ENCODE data around the gene KCNIP3. TPM values are rescaled to one million over a fixed set of nuclear protein-coding genes. Genes with fewer than 3 reads are reported as not detected.
A peak's percentile ranks its signal among the peaks of the same experiment; 100 is the strongest.

KCNIP3 gene
- total RNA-seq, 2 donors from 2014 or later: 1.5 to 2.3 TPM

DNA sequence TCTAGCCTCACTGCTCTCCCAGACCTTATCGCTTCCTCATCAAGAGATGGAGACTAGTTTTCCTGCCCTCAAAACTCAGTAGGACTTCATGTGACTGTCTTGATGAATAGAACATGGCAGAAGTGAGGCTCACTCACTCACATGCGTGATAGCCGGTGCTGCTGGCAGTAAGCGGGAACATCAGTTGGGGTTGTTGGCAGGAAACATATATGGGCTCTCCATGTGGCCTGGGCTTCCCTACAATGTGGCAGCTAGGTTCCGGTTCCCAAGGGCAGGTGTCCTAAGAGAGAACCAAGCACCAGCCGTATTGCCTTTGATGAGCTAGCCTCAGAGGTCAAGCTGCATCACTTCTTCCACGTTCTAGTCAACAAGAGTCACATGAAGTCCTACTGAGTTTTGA is 90.2 kb downstream of the KCNIP3 start:
- DNase-seq: peak; percentile 14
- TF ChIP-seq CTCF (IDR thresholded peaks at IDR 0.05): no peak
- no peak overlapping the region for H3K27ac ChIP-seq
- intact Hi-C loops (cut with DNase I): no loop called here
- H3K36me3 ChIP-seq: no peaks in the 10 kb centered on the region
- H3K4me1 ChIP-seq: peaks cover 6% of the 10 kb centered on the region
- H3K9me3 ChIP-seq: no peaks in the 10 kb centered on the region
- H3K9ac ChIP-seq (ENCODE audit: low read depth in 2 of 2, low read length in 2 of 2): no peak overlapping the region
- no peak overlapping the region for H3K4me3 ChIP-seq
- no peaks in the 10 kb centered on the region for H3K27me3 ChIP-seq

DNA sequence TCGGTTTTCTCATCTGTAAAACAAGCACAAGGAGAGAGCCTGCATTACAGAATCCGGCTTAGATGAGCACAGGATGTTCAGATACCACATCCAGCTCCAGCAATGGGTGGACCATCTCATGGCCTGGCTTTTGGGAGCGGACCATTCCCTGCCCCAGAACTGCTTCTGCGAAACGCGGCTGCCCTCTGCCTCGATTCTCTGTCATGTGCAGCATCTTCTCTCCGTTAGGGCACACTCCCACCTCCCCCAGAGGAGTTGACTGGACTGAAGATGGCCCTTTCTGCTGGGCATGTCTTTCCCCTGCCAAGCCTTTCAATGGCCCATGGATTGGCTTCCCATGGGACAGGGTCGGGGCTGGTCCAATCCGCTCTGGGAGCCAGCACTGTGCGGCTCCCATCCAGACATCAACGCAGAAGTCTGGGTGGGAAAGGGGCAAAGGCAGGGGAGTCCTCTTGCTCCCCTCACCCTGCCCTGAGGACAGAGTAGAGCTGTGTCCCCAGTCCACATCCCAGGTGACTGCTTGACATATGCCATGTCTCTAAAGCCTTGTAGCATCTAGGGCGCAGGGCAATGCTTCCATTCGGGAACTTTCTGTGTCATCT is 91.0 kb downstream of the KCNIP3 start:
- no peaks in the 10 kb centered on the region for H3K27me3 ChIP-seq
- TF ChIP-seq CTCF (IDR thresholded peaks at IDR 0.05): no peak
- H3K9me3 ChIP-seq: no peaks in the 10 kb centered on the region
- no peak overlapping the region for H3K9ac ChIP-seq (ENCODE audit: low read depth in 2 of 2, low read length in 2 of 2)
- DNase-seq: peak; percentile 15
- H3K4me3 ChIP-seq: no peak overlapping the region
- no peaks in the 10 kb centered on the region for H3K36me3 ChIP-seq
- intact Hi-C loops (cut with DNase I): no loop called here
- H3K27ac ChIP-seq: no peak overlapping the region
- peaks cover 6% of the 10 kb centered on the region for H3K4me1 ChIP-seq

DNA sequence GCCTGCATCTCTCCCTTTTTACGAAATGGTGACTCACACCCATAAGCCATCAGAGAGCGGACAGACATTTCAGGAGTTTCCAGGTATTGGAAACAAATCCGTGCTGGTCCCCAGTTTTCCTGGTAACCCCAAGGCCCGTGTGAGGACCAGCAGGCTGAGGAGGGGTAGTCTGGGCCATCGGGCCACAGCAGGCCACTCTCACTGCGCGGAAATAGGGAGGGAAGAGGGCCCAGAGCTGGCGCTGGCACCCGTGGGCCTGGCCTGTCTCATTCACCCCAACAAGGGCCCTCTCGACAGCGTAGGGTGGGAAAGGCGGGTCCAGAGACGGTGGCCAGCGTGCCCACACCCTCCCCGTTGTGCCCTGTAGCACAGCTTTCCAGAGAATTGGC is 91.7 kb downstream of the KCNIP3 start:
- peaks cover 6% of the 10 kb centered on the region for H3K4me1 ChIP-seq
- no peak overlapping the region for H3K27ac ChIP-seq
- intact Hi-C loops (cut with DNase I): no loop called here
- DNase-seq: no peak
- no peaks in the 10 kb centered on the region for H3K9me3 ChIP-seq
- H3K27me3 ChIP-seq: no peaks in the 10 kb centered on the region
- H3K9ac ChIP-seq (ENCODE audit: low read depth in 2 of 2, low read length in 2 of 2): no peak overlapping the region
- no peaks in the 10 kb centered on the region for H3K36me3 ChIP-seq
- no peak for TF ChIP-seq CTCF (IDR thresholded peaks at IDR 0.05)
- no peak overlapping the region for H3K4me3 ChIP-seq

DNA sequence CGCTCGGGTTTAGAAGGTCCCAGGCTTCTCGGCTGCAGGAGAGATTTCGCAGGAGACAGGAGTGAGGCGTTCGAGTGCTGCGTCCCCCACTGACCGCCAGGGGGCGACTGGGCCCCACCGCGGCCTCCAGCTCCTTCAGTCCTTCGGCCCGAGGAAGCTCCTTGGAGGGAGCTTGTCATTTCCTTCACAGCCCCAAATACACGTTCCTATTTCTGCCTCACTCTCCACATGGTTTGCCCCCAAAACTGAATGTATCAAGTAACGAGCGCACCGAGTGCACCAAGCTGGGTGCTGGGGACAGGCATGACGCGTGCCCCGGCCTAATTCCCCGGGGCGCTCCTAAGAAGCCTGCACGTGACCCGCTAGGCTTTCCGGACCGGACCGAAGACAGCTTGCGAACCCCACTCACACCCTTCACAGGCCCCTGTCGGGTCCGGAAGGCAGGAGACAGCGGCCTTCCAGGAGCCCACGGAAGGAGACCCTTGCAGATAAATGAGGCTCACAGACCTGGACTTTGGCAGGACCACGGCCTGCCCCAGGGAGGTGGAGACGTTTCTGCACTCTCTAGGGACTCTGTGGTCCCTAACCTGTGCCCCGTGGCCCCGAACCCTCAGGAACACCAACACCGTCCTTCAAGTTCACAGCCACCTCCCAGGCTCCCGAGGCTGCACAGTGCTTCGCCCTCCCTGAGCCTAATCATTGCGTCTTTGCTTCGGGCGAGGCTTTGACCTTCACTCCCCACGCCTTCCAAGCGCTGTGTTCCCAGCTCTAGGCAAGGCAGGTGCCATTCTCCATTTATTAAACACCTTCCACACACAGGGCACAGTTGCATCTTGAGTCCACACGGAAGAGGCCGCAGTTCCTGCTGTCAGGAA is 92.3 kb downstream of the KCNIP3 start:
- H3K27ac ChIP-seq: peak overlapping the region; percentile 12
- TF ChIP-seq CTCF (IDR thresholded peaks at IDR 0.05): peak; percentile 77
- peak; percentile 53 for DNase-seq
- H3K4me3 ChIP-seq: no peak overlapping the region
- intact Hi-C loops (cut with DNase I): no loop called here
- no peaks in the 10 kb centered on the region for H3K9me3 ChIP-seq
- no peaks in the 10 kb centered on the region for H3K27me3 ChIP-seq
- H3K9ac ChIP-seq (ENCODE audit: low read depth in 2 of 2, low read length in 2 of 2): no peak overlapping the region
- no peaks in the 10 kb centered on the region for H3K36me3 ChIP-seq
- H3K4me1 ChIP-seq: peaks cover 6% of the 10 kb centered on the region

- H3K9ac ChIP-seq (ENCODE audit: low read depth in 2 of 2, low read length in 2 of 2): peak overlapping the region in 1 of 2 donors; percentile 14
- no peaks in the 10 kb centered on the region for H3K27me3 ChIP-seq
- H3K27ac ChIP-seq: peak overlapping the region; percentile 12
- H3K9me3 ChIP-seq: no peaks in the 10 kb centered on the region
- intact Hi-C loops (cut with DNase I): no loop called here
- TF ChIP-seq CTCF (IDR thresholded peaks at IDR 0.05): no peak
- no peak for DNase-seq
- no peak overlapping the region for H3K4me3 ChIP-seq
- H3K4me1 ChIP-seq: peaks cover 6% of the 10 kb centered on the region
- no peaks in the 10 kb centered on the region for H3K36me3 ChIP-seq
Measured at GRCh38 chr2:95390272-95390880, 93.2 kb downstream of the KCNIP3 start.
